H1 (cell line): ENCODE results near the gene TLE4. TPM values are rescaled to one million over a fixed set of nuclear protein-coding genes. Genes with fewer than 3 reads are reported as not detected.

Experiments
- CTCF ChIA-PET: fragments of 300-600 bp; sonication (Branson Sonifier 250); formaldehyde crosslinking; loops from one replicate; lab custom pipeline; 2021; ENCODE audit not compliant: partially characterized antibody; lab: Charles Lee
- POLR2A ChIA-PET: fragments of 300-600 bp; sonication (Branson Sonifier 250); formaldehyde crosslinking; loops from one replicate; lab custom pipeline; 2021; ENCODE audit warnings: inconsistent platforms; ENCODE audit not compliant: partially characterized antibody; lab: Charles Lee
- DNase-seq, 2 experiments: peaks; one replicate each; pipeline versions ENCODE4 v3.0.0 to v3.0.0-alpha.2; 2010 to 2022; ENCODE audit warnings: low spot score in 2 of 2, low read depth in 1 of 2, mixed read lengths in 1 of 2
- FAIRE-seq: peaks from 2 replicates; lab custom pipeline; 2011; peaks lifted over from hg19 to GRCh38; lab: Jason Lieb, UNC
- H2AFZ ChIP-seq: 2 replicates; pipeline ENCODE4 v1.8.1; 2012; ENCODE audit warnings: low read length, inconsistent platforms
- H2AK5ac ChIP-seq: 2 replicates; pipeline ENCODE4 v1.6.1; 2013; ENCODE audit warnings: low read depth, low read length
- H2BK120ac ChIP-seq: replicated peaks from 2 replicates; pipeline ENCODE3; 2013; ENCODE audit warnings: low read depth, low read length, inconsistent platforms
- H2BK12ac ChIP-seq: 2 replicates; pipeline ENCODE4 v1.6.1; 2013; ENCODE audit warnings: low read depth, low read length
- H2BK15ac ChIP-seq: 2 replicates; pipeline ENCODE4 v1.6.1; 2013; ENCODE audit warnings: low read length
- H2BK20ac ChIP-seq: 2 replicates; pipeline ENCODE4 v1.6.1; 2013; ENCODE audit warnings: low read length
- H2BK5ac ChIP-seq: 2 replicates; pipeline ENCODE4 v1.6.1; 2013; ENCODE audit warnings: low read depth, low read length
- H3K14ac ChIP-seq: 2 replicates; pipeline ENCODE4 v1.6.1; 2013; ENCODE audit warnings: inconsistent platforms; ENCODE audit not compliant: insufficient read length
- H3K18ac ChIP-seq: 2 replicates; pipeline ENCODE4 v1.6.1; 2013; ENCODE audit warnings: low read length; ENCODE audit errors: extremely low read depth
- H3K23ac ChIP-seq: 2 replicates; pipeline ENCODE4 v1.6.1; 2013; ENCODE audit warnings: inconsistent platforms; ENCODE audit not compliant: insufficient read length
- H3K23me2 ChIP-seq: 2 replicates; pipeline ENCODE4 v1.6.1; 2013; ENCODE audit warnings: low read depth, low read length
- H3K27ac ChIP-seq: 2 replicates; pipeline ENCODE4 v1.6.1; 2011; ENCODE audit warnings: low read depth, low read length, inconsistent platforms
- H3K27me3 ChIP-seq, 4 experiments: replicated peaks in 1 of 4; 1 replicate in 1 of 4; 2 replicates in 3 of 4; pipeline versions ENCODE4 v1.6.1 to v1.8.1; 2011 to 2013; ENCODE audit warnings: low read length in 3 of 4, mild to moderate bottlenecking in 3 of 4, inconsistent platforms in 2 of 4, mixed read lengths in 2 of 4, moderate library complexity in 1 of 4; ENCODE audit not compliant: control insufficient read depth in 3 of 4, insufficient read depth in 3 of 4; ENCODE audit errors: extremely low read depth in 1 of 4
- H3K36me3 ChIP-seq, 4 experiments: 2 replicates each; pipeline versions ENCODE4 v1.6.1 to v1.8.1; 2011 to 2013; ENCODE audit warnings: mild to moderate bottlenecking in 4 of 4, low read length in 3 of 4, moderate library complexity in 2 of 4, control low read depth in 1 of 4, inconsistent platforms in 1 of 4; ENCODE audit not compliant: insufficient read depth in 4 of 4, control insufficient read depth in 2 of 4
- H3K4ac ChIP-seq: replicated peaks from 2 replicates; pipeline ENCODE3; 2013; ENCODE audit warnings: low read length, low read depth, mixed read lengths, inconsistent platforms; ENCODE audit not compliant: insufficient read length
- H3K4me1 ChIP-seq, 4 experiments: replicated peaks in 1 of 4; 1 replicate in 1 of 4; 2 replicates in 3 of 4; pipeline versions ENCODE4 v1.6.1 to v1.8.1; 2011 to 2013; ENCODE audit warnings: low read length in 3 of 4, inconsistent platforms in 2 of 4, mixed read lengths in 1 of 4; ENCODE audit not compliant: insufficient read depth in 4 of 4, control insufficient read depth in 3 of 4
- H3K4me2 ChIP-seq, 2 experiments: 2 replicates each; pipeline versions ENCODE4 v1.6.1 to v1.8.1; 2011 to 2013; ENCODE audit warnings: low read depth in 2 of 2, low read length in 2 of 2, control low read depth in 1 of 2, inconsistent platforms in 1 of 2, mild to moderate bottlenecking in 1 of 2; ENCODE audit not compliant: insufficient read depth in 1 of 2
- H3K4me3 ChIP-seq, 4 experiments: fragments of 200-600, 300-600 bp in 1 of 4; sonication (generic), shearing (Covaris generic), sonication (Bioruptor Twin) in 1 of 4; 2 replicates each; pipeline versions ENCODE4 v1.5.1 to v1.8.1; 2011 to 2016; ENCODE audit warnings: low read length in 4 of 4, low read depth in 3 of 4, control low read depth in 2 of 4, inconsistent platforms in 2 of 4, mild to moderate bottlenecking in 2 of 4, mixed read lengths in 1 of 4, moderate library complexity in 1 of 4; ENCODE audit not compliant: insufficient read depth in 2 of 4; ENCODE audit errors: extremely low read depth in 1 of 4
- H3K56ac ChIP-seq: replicated peaks from 2 replicates; pipeline ENCODE3; 2013; ENCODE audit warnings: low read depth, mild to moderate bottlenecking, mixed read lengths, low read length, inconsistent platforms; ENCODE audit not compliant: insufficient read length
- H3K79me1 ChIP-seq: 2 replicates; pipeline ENCODE4 v1.6.1; 2013; ENCODE audit warnings: low read depth, low read length, control low read depth
- H3K79me2 ChIP-seq, 2 experiments: 2 replicates each; pipeline versions ENCODE4 v1.6.1 to v1.8.1; 2012 to 2013; ENCODE audit warnings: low read length in 2 of 2, mild to moderate bottlenecking in 2 of 2, inconsistent platforms in 1 of 2; ENCODE audit not compliant: insufficient read depth in 2 of 2, control insufficient read depth in 1 of 2
- H3K9ac ChIP-seq, 4 experiments: replicated peaks in 1 of 4; 1 replicate in 1 of 4; 2 replicates in 3 of 4; pipeline versions ENCODE4 v1.6.1 to v1.8.1; 2011 to 2013; ENCODE audit warnings: low read depth in 3 of 4, low read length in 3 of 4, control low read depth in 2 of 4, mild to moderate bottlenecking in 2 of 4, moderate library complexity in 2 of 4, inconsistent platforms in 1 of 4; ENCODE audit errors: extremely low read depth in 1 of 4
- H3K9me3 ChIP-seq, 2 experiments: 2 replicates each; pipeline versions ENCODE4 v1.6.1 to v1.8.1; 2012 to 2013; ENCODE audit warnings: mild to moderate bottlenecking in 2 of 2, moderate library complexity in 2 of 2, control low read depth in 1 of 2, inconsistent platforms in 1 of 2, low read depth in 1 of 2, low read length in 1 of 2, mixed read lengths in 1 of 2; ENCODE audit not compliant: insufficient read depth in 2 of 2
- H4K20me1 ChIP-seq, 2 experiments: replicated peaks in 1 of 2; 2 replicates each; pipeline versions ENCODE3 to v1.8.1; 2011 to 2013; ENCODE audit warnings: inconsistent platforms in 2 of 2, low read length in 2 of 2, mild to moderate bottlenecking in 1 of 2; ENCODE audit not compliant: insufficient read depth in 2 of 2, control insufficient read depth in 1 of 2
- H4K5ac ChIP-seq: 2 replicates; pipeline ENCODE4 v1.6.1; 2013; ENCODE audit warnings: low read length, low read depth, mixed read lengths, inconsistent platforms; ENCODE audit not compliant: insufficient read length
- H4K8ac ChIP-seq: 2 replicates; pipeline ENCODE4 v1.8.0; 2013; ENCODE audit warnings: mild to moderate bottlenecking, moderate library complexity, low read length, inconsistent platforms; ENCODE audit not compliant: insufficient read depth; ENCODE audit errors: extremely low read depth
- H4K91ac ChIP-seq: replicated peaks from 2 replicates; pipeline ENCODE3; 2013; ENCODE audit warnings: low read length, mixed read lengths, inconsistent platforms; ENCODE audit not compliant: insufficient read length
- ASH2L ChIP-seq: fragments of 200-600, 300-600 bp; sonication (generic); IDR thresholded peaks from one replicate; pipeline ENCODE4 v1.7.1; 2017; ENCODE audit warnings: low read length
- CHD2 ChIP-seq: IDR thresholded peaks from 2 replicates; pipeline ENCODE4 v1.6.1; 2012; ENCODE audit warnings: low read length, improper control_type of control experiment
- NANOG ChIP-seq: IDR thresholded peaks from 2 replicates; pipeline ENCODE4 v1.6.1; 2011; ENCODE audit warnings: low read length, low read depth, mild to moderate bottlenecking, inconsistent platforms; ENCODE audit not compliant: insufficient read depth, poor library complexity, severe bottlenecking
- WGBS, 2 experiments: shearing (Covaris generic) in 1 of 2; methylation state at CpG; one replicate each; pipeline versions ENCODE4 v1.1.6 to v1.1.7; 2013 to 2015; ENCODE audit warnings: low lambda C conversion rate in 2 of 2, mixed read lengths in 2 of 2, inconsistent platforms in 1 of 2, low coverage in 1 of 2, missing lambda C conversion rate in 1 of 2; ENCODE audit not compliant: insufficient replicate concordance in 2 of 2, insufficient coverage in 1 of 2, insufficient read length in 1 of 2; ENCODE audit errors: extremely low coverage in 1 of 2, missing lambda C conversion rate in 1 of 2; 5-methylcytosine and 5-hydroxymethylcytosine counted together
- polyA plus RNA-seq, 7 experiments: library from polyadenylated mRNA; depleted of rRNA in 3 of 7; stranded (reverse) in 5 of 7; unstranded in 2 of 7; fragments of >200 nt in 5 of 7; fragments of 200-250 nt in 2 of 7; gene quantifications; 1 replicate in 5 of 7; 2 replicates in 1 of 7; 4 replicates in 1 of 7; pipeline versions ENCODE4 v1.2.1 to v1.2.3, GENCODE V29; 2011 to 2013; ENCODE audit warnings: missing spikeins in 2 of 7, mixed read lengths in 2 of 7
- total RNA-seq: library from RNA; stranded (reverse); fragmentation: NEBNext Ultra II Directional; extraction: Animal tissue kit (Norgen Biotek cat#: 25700); gene quantifications from 2 replicates; pipeline ENCODE4 v1.2.1, GENCODE V29; 2021

Gene TLE4
- total and polyA plus RNA-seq, 2 of the 8 experiments (the other 6 are each of a cell fraction or from before 2014, with no cell fraction given) = 32.4 to 36.9 TPM

- Histone ChIP-seq H3K14ac (no peak overlapping the region), H3K23ac (no peak overlapping the region), H3K27me3 (no peaks in the 10 kb centered on the region), H4K20me1 (no peaks in the 10 kb centered on the region), H3K4me1 (peaks cover 9 to 30% (median 16%) of the 10 kb centered on the region in 4 experiments), H2AK5ac (no peak overlapping the region), H2BK15ac (no peak overlapping the region), H3K79me1 (no peaks in the 10 kb centered on the region), H3K4me2 (peak overlapping the region; percentile 45 to 58), H2BK5ac (no peak overlapping the region), H2AFZ (no peak overlapping the region), H3K4ac (no peak overlapping the region), H3K79me2 (0 out of 4 replicates have a peak, but pooled peaks cover 0 to 3% of the 10 kb centered on the region in 2 experiments), H4K5ac (no peak overlapping the region), H3K4me3 (peak overlapping the region in 1 of 4 experiments; percentile 38; a peak in 1 of 8 replicates), H3K18ac (no peak overlapping the region), H3K27ac (no peak overlapping the region), H3K9ac (no peak overlapping the region), H3K36me3 (no peaks in the 10 kb centered on the region), H2BK12ac (no peak overlapping the region), H3K23me2 (no peaks in the 10 kb centered on the region), H2BK120ac (no peak overlapping the region), H2BK20ac (no peak overlapping the region), H3K9me3 (no peaks in the 10 kb centered on the region), H4K91ac (no peak overlapping the region), H4K8ac (no peak overlapping the region), H3K56ac (no peak overlapping the region)
- POLR2A ChIA-PET = interaction anchor here (0.6 to 1.6 kb wide), 4 partner anchors 9 to 91 kb away, joined by 3 to 6 read pairs (median 4); partner anchors contain the start of gene TLE4
- WGBS, 2 experiments = 62% methylated on average over 5 of the region's 5 CpGs; no CpG with 5 or more reads in 1 of the 2 experiments
- CTCF ChIA-PET = interaction anchor here (1.1 kb wide), 1 partner anchor 1222 kb away, joined by 3 read pairs; no protein-coding TSS in a partner anchor
- FAIRE-seq (no peak), DNase-seq (no peak)
- TF ChIP-seq CHD2 (no peak), ASH2L (no peak), NANOG (no peak)
Observed at GRCh38 chr9:79661886-79662536, 90.2 kb downstream of the TLE4 start.
